ENCODE results near the gene SSTR3.

- TF ChIP-seq EP300 (IDR thresholded peaks at IDR 0.05; ENCODE audit: low read depth) (no peak), CTCF (IDR thresholded peaks at IDR 0.05) (no peak), POLR2A (IDR thresholded peaks at IDR 0.05) (no peak)
These were observed 57.2 kb downstream of the SSTR3 start for GRCh38 chr22:37154925-37155712.

Measured in transverse colon (tissue), 3 donors.